HUES64 (cell line): ENCODE results near the gene ACOX3.
A peak's percentile ranks its signal among the peaks of the same experiment; 100 is the strongest.
"Not testable (repeated sequence)": the region's sequence is repeated elsewhere in the genome, so short reads cannot be mapped to it uniquely, and the experiment has no call there.

ENCODE experiments used
- H3K27ac ChIP-seq: 2 replicates; pipeline ENCODE4 v1.7.0; 2013; ENCODE audit warnings: low read depth, low read length, inconsistent platforms
- H3K27me3 ChIP-seq: 2 replicates; pipeline ENCODE4 v1.6.1; 2013; ENCODE audit warnings: mild to moderate bottlenecking, low read length; ENCODE audit not compliant: insufficient read depth
- H3K36me3 ChIP-seq: 2 replicates; pipeline ENCODE4 v1.6.1; 2013; ENCODE audit warnings: mild to moderate bottlenecking, low read length; ENCODE audit not compliant: insufficient read depth
- H3K4me1 ChIP-seq: 2 replicates; pipeline ENCODE4 v1.6.1; 2013; ENCODE audit warnings: mild to moderate bottlenecking, low read length, moderate library complexity; ENCODE audit not compliant: insufficient read depth
- H3K4me3 ChIP-seq: 2 replicates; pipeline ENCODE4 v1.5.1; 2013; ENCODE audit warnings: mild to moderate bottlenecking, low read length, moderate library complexity
- H3K9ac ChIP-seq: 2 replicates; pipeline ENCODE4 v1.6.1; 2013; ENCODE audit warnings: mild to moderate bottlenecking, low read depth, low read length
- H3K9me3 ChIP-seq: 2 replicates; pipeline ENCODE4 v1.6.1; 2013; ENCODE audit warnings: low read depth, low read length; ENCODE audit not compliant: insufficient read depth
- WGBS: fragments of 150-250, 120-280 bp; methylation state at CpG from one replicate; pipeline ENCODE4 v1.1.7; 2013; ENCODE audit warnings: missing lambda C conversion rate; 5-methylcytosine and 5-hydroxymethylcytosine counted together

ACOX3 gene

GRCh38 chr4:8394061-8394519, 46.4 kb downstream of the ACOX3 start:
- H3K4me3 ChIP-seq, result no peak overlapping the region
- peaks cover 13% of the 10 kb centered on the region; the same call in 1 of the 2 replicates for H3K4me1 ChIP-seq
- H3K27me3 ChIP-seq, result no peaks in the 10 kb centered on the region
- no peaks in the 10 kb centered on the region for H3K36me3 ChIP-seq
- H3K9ac ChIP-seq, result peak overlapping the region; percentile 22; the same call in 1 of the 2 replicates
- H3K27ac ChIP-seq, result no peak overlapping the region
- no peaks in the 10 kb centered on the region for H3K9me3 ChIP-seq
- WGBS, result 91% methylated on average over 19 of the region's 19 CpGs

DNA sequence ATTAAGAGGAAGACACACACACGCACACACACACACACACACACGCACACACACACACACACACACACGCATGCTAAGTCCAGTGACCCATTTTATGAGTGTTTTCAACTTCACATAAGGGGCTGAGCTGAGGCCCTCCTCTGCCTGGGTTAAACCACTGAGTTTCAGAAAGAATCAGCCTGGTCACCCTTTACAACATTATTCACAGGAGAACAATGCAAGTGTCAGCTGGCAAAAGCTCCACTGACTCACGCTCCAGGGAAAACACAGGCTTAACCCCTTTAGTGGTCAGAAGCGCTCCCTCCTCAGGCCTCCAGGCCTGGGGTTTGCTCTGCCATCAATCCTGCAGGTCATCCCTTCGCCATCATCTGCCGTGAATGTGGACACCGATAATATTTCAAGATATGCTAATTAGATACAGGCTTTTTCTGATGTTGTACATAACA, 46.9 kb downstream of the ACOX3 start:
- H3K9me3 ChIP-seq, result no peaks in the 10 kb centered on the region
- H3K27me3 ChIP-seq, result no peaks in the 10 kb centered on the region
- no peaks in the 10 kb centered on the region for H3K36me3 ChIP-seq
- no peak overlapping the region for H3K27ac ChIP-seq
- H3K4me1 ChIP-seq, result peaks cover 13% of the 10 kb centered on the region; the same call in 1 of the 2 replicates
- no peak overlapping the region; the same call in 1 of the 2 replicates for H3K9ac ChIP-seq
- H3K4me3 ChIP-seq, result no peak overlapping the region
- WGBS, result 74% methylated on average over 8 of the region's 8 CpGs

DNA sequence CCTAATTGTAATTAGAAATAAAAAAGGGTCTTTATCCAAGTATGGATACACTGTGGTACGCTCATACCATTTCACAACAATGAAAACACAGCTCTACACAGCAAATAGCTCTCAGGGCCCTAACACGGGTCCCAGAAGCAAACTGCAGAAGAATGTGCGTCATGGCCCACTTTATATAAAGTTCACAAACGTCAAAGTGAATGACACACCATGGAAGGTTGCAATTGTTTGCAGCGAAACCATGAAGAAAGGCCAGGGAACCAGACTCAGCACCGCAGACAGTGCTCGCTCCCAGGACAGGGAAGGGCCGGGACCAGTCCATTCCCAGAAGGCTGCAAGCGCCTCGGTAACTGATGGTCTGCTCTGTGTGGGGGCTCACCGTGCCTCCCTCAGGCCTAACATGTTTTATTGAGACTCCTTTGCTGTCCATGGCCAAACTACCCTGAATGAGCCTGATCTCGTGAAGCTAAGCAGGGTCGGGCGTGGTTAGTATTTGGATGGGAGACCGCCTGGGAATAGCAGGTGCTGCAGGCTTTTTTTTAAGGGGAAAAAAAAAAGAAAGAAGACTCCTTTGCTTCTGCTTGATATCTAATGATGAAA, 47.8 kb downstream of the ACOX3 start:
- no peaks in the 10 kb centered on the region for H3K27me3 ChIP-seq
- WGBS, result 85% methylated on average over 15 of the region's 15 CpGs
- no peak overlapping the region for H3K4me3 ChIP-seq
- H3K4me1 ChIP-seq, result peaks cover 13% of the 10 kb centered on the region; the same call in 1 of the 2 replicates
- H3K9ac ChIP-seq, result no peak overlapping the region
- H3K9me3 ChIP-seq, result no peaks in the 10 kb centered on the region
- H3K27ac ChIP-seq, result no peak overlapping the region
- no peaks in the 10 kb centered on the region for H3K36me3 ChIP-seq

DNA sequence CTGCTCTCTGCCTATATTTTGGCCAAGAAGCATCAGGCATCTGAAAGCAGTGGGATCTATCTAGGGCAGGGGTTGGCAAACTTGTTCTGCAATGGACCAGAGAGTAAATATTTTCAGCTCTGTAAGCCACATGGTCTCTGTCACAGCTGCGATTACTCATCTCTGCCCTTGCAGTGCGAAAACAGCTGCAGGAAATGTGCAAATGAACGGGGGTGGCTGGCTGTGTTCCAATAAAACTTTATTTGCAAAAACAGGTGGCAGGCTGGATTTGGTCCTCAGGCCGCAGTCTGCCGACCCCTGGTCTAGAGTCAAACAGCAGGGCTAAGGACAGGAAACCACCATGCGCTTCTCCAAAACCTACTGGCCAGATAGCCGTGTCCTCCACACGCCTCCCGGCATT, 48.6 kb downstream of the ACOX3 start:
- H3K27ac ChIP-seq, result no peak overlapping the region
- H3K4me3 ChIP-seq, result no peak overlapping the region
- no peaks in the 10 kb centered on the region for H3K9me3 ChIP-seq
- no peaks in the 10 kb centered on the region for H3K27me3 ChIP-seq
- H3K36me3 ChIP-seq, result no peaks in the 10 kb centered on the region
- no peak overlapping the region for H3K9ac ChIP-seq
- H3K4me1 ChIP-seq, result peaks cover 10% of the 10 kb centered on the region; the same call in 1 of the 2 replicates
- WGBS, result 92% methylated on average over 9 of the region's 9 CpGs

DNA sequence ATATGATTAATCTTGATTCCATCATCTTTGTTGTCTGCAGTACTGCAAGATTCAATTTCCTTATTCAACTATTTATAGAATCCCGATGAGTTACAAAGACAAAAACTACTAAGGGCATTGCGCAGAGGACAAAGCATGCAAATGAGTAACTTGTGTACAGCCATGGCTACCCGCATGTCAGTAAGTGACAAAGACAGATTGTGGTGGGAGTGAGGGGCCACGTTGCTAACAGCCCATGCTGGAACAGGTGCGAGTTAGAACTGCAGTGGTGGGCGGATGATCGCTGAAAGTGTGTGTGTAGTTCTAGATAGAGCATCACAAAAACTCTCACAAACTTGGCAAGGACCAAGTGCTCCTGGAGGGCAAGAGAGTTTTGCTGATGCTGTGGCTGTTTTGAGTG, 49.5 kb downstream of the ACOX3 start:
- H3K27ac ChIP-seq, result no peak overlapping the region
- no peak overlapping the region for H3K9ac ChIP-seq
- peaks cover 8% of the 10 kb centered on the region; the same call in 1 of the 2 replicates for H3K4me1 ChIP-seq
- no peaks in the 10 kb centered on the region for H3K9me3 ChIP-seq
- 92% methylated on average over 7 of the region's 7 CpGs for WGBS
- no peaks in the 10 kb centered on the region for H3K27me3 ChIP-seq
- no peaks in the 10 kb centered on the region for H3K36me3 ChIP-seq
- no peak overlapping the region for H3K4me3 ChIP-seq

GRCh38 chr4:8390577-8390976, 49.9 kb downstream of the ACOX3 start:
- H3K36me3 ChIP-seq, result no peaks in the 10 kb centered on the region
- H3K9ac ChIP-seq, result no peak overlapping the region
- H3K9me3 ChIP-seq, result no peaks in the 10 kb centered on the region
- H3K27ac ChIP-seq, result no peak overlapping the region
- H3K27me3 ChIP-seq, result no peaks in the 10 kb centered on the region
- peaks cover 8% of the 10 kb centered on the region; the same call in 1 of the 2 replicates for H3K4me1 ChIP-seq
- WGBS, result 89% methylated on average over 5 of the region's 5 CpGs
- H3K4me3 ChIP-seq, result no peak overlapping the region

DNA sequence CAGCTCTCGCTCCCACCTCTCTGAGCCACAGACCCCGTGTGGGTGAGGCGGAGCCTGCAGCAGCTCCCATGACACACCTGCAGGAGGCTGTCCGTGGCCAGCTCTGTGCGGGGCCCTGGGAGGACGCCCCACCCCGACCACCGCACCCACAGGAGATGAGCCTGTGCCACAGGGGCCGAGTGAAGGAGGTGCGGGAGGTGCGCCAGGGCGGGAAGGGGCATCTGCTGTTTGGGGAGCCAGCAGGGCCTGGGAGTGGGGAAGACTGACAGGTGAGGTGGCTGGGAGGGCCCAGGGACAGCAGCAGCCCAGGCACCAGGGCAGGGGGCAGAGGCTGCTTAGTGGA, 52.0 kb downstream of the ACOX3 start:
- Histone ChIP-seq H3K9ac (no peak overlapping the region), H3K27ac (no peak overlapping the region), H3K27me3 (no peaks in the 10 kb centered on the region), H3K4me3 (no peak overlapping the region), H3K4me1 (0 out of 2 replicates have a peak, but pooled peaks cover 2% of the 10 kb centered on the region), H3K9me3 (no peaks in the 10 kb centered on the region), H3K36me3 (no peaks in the 10 kb centered on the region)
- WGBS, result 95% methylated on average over 12 of the region's 12 CpGs

DNA sequence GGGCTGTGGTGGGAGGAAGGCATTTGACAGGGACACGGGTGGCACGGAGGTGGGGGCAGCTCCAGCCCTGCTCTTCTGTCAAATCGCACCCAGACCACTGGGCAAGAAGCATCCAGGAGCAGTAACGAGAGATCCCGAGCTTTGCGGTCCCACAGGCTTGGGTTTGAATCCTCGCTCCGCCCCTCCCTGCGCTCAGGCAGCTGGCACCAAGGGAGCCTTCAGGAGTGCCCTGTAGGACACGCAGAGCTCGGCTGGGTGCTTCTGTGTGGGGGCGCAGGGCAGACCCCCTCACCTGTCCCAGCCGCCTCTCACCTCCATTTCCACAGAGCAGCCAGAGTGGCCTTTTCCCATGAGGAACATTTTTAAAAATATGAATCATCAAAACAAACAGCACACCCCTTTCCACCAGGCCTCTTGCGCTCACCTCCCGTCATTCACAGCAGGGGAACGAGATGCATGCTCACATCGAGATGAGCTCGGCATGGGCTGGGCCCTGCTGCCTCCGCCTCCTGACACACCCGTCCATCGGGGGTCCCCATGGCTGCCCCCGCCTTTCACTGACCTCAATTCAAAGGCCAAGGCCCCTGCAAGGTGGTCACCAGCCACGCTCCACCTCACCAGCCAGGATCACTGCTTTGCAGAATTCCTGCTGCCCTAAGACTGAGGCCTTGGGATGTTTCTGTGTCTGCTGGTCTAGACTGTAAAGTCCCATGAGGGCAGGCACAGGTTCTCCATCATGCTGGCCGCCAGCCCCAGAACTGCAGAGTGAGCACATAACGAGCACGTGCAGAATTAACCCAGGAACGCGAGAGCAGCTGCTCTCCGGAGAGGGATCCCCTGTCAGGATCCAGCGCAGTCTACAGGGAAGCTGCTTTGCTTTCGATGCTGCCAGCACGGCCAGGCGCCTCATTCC, 52.7 kb downstream of the ACOX3 start:
- Histone ChIP-seq H3K27ac (no peak overlapping the region), H3K4me3 (no peak overlapping the region), H3K36me3 (no peaks in the 10 kb centered on the region), H3K4me1 (no peaks in the 10 kb centered on the region), H3K27me3 (no peaks in the 10 kb centered on the region), H3K9ac (no peak overlapping the region), H3K9me3 (no peaks in the 10 kb centered on the region)
- 92% methylated on average over 33 of the region's 33 CpGs for WGBS

- WGBS, result 94% methylated on average over 22 of the region's 22 CpGs
- H3K9ac ChIP-seq, result no peak overlapping the region
Measured at GRCh38 chr4:8387194-8387593, 53.3 kb downstream of the ACOX3 start.

DNA sequence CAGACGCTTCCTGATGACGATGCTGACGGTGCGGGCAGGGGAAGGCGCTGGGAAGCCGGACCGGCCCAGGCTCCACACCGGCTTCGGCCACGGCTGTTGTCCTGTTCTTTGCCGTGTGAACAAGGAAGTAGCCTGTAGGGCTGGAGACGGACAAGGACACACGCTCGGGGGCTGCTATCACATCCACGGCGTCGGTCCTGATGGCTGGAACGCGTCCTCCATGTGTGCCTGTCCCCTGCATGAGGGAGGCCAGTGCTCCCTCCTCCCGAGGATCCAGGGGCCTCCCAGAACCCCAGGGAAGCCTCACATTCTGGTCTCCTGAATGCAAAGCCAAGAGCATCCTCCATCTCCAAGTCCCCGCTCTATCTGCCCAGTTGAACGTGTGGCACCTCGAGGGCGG, 53.8 kb downstream of the ACOX3 start:
- Histone ChIP-seq H3K27ac (no peak overlapping the region), H3K4me1 (no peaks in the 10 kb centered on the region), H3K27me3 (no peaks in the 10 kb centered on the region), H3K9me3 (no peaks in the 10 kb centered on the region), H3K4me3 (no peak overlapping the region), H3K9ac (no peak overlapping the region), H3K36me3 (no peaks in the 10 kb centered on the region)
- 94% methylated on average over 24 of the region's 24 CpGs for WGBS

More at GRCh38 chr4:8387194-8387593, 53.3 kb downstream of the ACOX3 start:
- Histone ChIP-seq H3K36me3 (no peaks in the 10 kb centered on the region), H3K27me3 (no peaks in the 10 kb centered on the region), H3K4me3 (no peak overlapping the region), H3K27ac (no peak overlapping the region), H3K9me3 (no peaks in the 10 kb centered on the region), H3K4me1 (no peaks in the 10 kb centered on the region)

- not testable (repeated sequence) for H3K4me3 ChIP-seq, H3K9ac ChIP-seq, H3K27ac ChIP-seq, H3K36me3 ChIP-seq, H3K27me3 ChIP-seq, H3K9me3 ChIP-seq, H3K4me1 ChIP-seq
- 95% methylated on average over 13 of the region's 13 CpGs for WGBS
Measured at GRCh38 chr4:8386131-8386530, 54.4 kb downstream of the ACOX3 start.
